DMS114 treated with DMSO at 0.1 percent for 48 hours (cell line): ENCODE data around the gene TRIM28.

ENCODE experiments used
- DNase-seq: peaks from one replicate; lab custom pipeline; 2025; ENCODE audit not compliant: unreplicated experiment; lab: John Stamatoyannopoulos, UW

TRIM28 gene

GRCh38 chr19:58547323-58548312, 3.8 kb downstream of the TRIM28 start:
- no peak for DNase-seq

GRCh38 chr19:58548859-58549663, 5.2 kb downstream of the TRIM28 start:
- no peak for DNase-seq

- DNase-seq, result no peak
Observed at GRCh38 chr19:58549664-58550361, 5.9 kb downstream of the TRIM28 start.

GRCh38 chr19:58550362-58551122, 6.7 kb downstream of the TRIM28 start:
- no peak for DNase-seq

- DNase-seq, result no peak
Observed at GRCh38 chr19:58551123-58551497, 7.2 kb downstream of the TRIM28 start.

- no peak for DNase-seq
Observed at GRCh38 chr19:58551577-58552471, 8.0 kb downstream of the TRIM28 start.

GRCh38 chr19:58552655-58553054, 8.8 kb downstream of the TRIM28 start:
- no peak for DNase-seq

- DNase-seq, result no peak
Observed at GRCh38 chr19:58553799-58554493, 10.1 kb downstream of the TRIM28 start.

GRCh38 chr19:58554494-58555368, 10.9 kb downstream of the TRIM28 start, which contains the start of gene CHMP2A:
CHMP2A (minus strand) TSS chr19:58555105; CDS start chr19:58554212, 893 bp downstream.
- DNase-seq, result no peak

GRCh38 chr19:58555369-58555885, 11.6 kb downstream of the TRIM28 start:
- DNase-seq, result no peak

- DNase-seq, result no peak
Observed at GRCh38 chr19:58555920-58556621, 12.2 kb downstream of the TRIM28 start.

- no peak for DNase-seq
Observed at GRCh38 chr19:58556622-58557220, 12.9 kb downstream of the TRIM28 start.

GRCh38 chr19:58557221-58558065, 13.6 kb downstream of the TRIM28 start:
- no peak for DNase-seq

- no peak for DNase-seq
Observed at GRCh38 chr19:58558066-58558622, 14.3 kb downstream of the TRIM28 start, which contains the start of gene UBE2M. UBE2M (minus strand) TSS chr19:58558611; CDS start chr19:58558381, 230 bp downstream.

- no peak for DNase-seq
Observed at GRCh38 chr19:58558623-58559274, 14.9 kb downstream of the TRIM28 start.
